Ovary (tissue), 9 donors: ENCODE measurements around the gene PRPF40B. TPM values are rescaled to one million over a fixed set of nuclear protein-coding genes. Genes with fewer than 3 reads are reported as not detected.
A peak's percentile ranks its signal among the peaks of the same experiment; 100 is the strongest.

Experiments
- DNase-seq, 5 donors: peaks; one replicate each; pipeline ENCODE4 v3.0.0-alpha.2; 2019 to 2020
- H3K27ac ChIP-seq, 2 donors: fragments of 200-600 bp; one replicate each; pipeline versions ENCODE4 v1.5.1 to v1.8.0; 2019 to 2022
- H3K27me3 ChIP-seq: fragments of 200-600 bp; one replicate; pipeline ENCODE4 v1.8.0; 2022
- H3K36me3 ChIP-seq: fragments of 200-600 bp; sonication (generic); one replicate; pipeline ENCODE4 v1.5.1; 2019
- H3K4me1 ChIP-seq: one replicate; pipeline ENCODE4 v1.8.1; 2013; ENCODE audit warnings: mild to moderate bottlenecking, moderate library complexity; ENCODE audit not compliant: insufficient read depth
- H3K4me3 ChIP-seq: fragments of 200-600 bp; sonication (generic); one replicate; pipeline ENCODE4 v1.5.1; 2017
- H3K9me3 ChIP-seq, 2 donors: fragments of 200-600 bp in 1 of 2; sonication (generic) in 1 of 2; one replicate each; pipeline versions ENCODE4 v1.5.1 to v1.8.1; 2013 to 2019; ENCODE audit warnings: mild to moderate bottlenecking in 1 of 2, moderate library complexity in 1 of 2
- EP300 ChIP-seq: sonication (generic); formaldehyde crosslinking; IDR thresholded peaks from one replicate; pipeline ENCODE4 v1.6.1; 2017; ENCODE audit warnings: antibody characterized with exemption
- POLR2A ChIP-seq: fragments of 450-650 bp; IDR thresholded peaks from one replicate; pipeline ENCODE4 v1.6.1; 2017; ENCODE audit warnings: antibody characterized with exemption, mild to moderate bottlenecking, moderate library complexity
- WGBS, 3 donors: extraction: QIAGEN DNeasy Blood & Tissue Kit in 1 of 3; methylation state at CpG; one replicate each; pipeline versions ENCODE4 v1.1.5 to v1.1.7; 2013 to 2017; 5-methylcytosine and 5-hydroxymethylcytosine counted together
- intact Hi-C, 4 donors: fragments of 100-400 bp; cut with DNase I; formaldehyde crosslinking; loops; one replicate each; pipeline versions ENCODE4 v1.11.0 to v1.15.1; 2022 to 2023
- polyA plus RNA-seq, 2 donors: library from polyadenylated mRNA; stranded (reverse); fragments of 200-250 nt in 1 of 2; fragments of 350-450 nt in 1 of 2; fragmentation: Illumina TruSeq in 1 of 2; extraction: RNeasy Lipid Tissue Mini Kit (QIAGEN cat#74804) in 1 of 2; gene quantifications; one replicate each; pipeline ENCODE4 v1.2.3, GENCODE V29; 2013 to 2014
- total RNA-seq, 7 donors: library from RNA; depleted of rRNA in 2 of 7; stranded (reverse); fragments of >200 nt in 2 of 7; fragmentation: NEBNext Ultra II Directional in 3 of 7; extraction: Animal tissue kit (Norgen Biotek cat#: 25700) in 3 of 7; gene quantifications; one replicate each; pipeline versions ENCODE4 v1.1.0 to v1.2.4, GENCODE V29; 2016 to 2023
- TF ChIP-seq, protein P1 (sequence below), 3 donors: fragments of 450-650 bp in 2 of 3; fragments of 200-600 bp in 1 of 3; IDR thresholded peaks; one replicate each; pipeline versions ENCODE4 v1.5.1 to v1.8.0; 2016 to 2022; ENCODE audit warnings: antibody characterized with exemption in 3 of 3, mild to moderate bottlenecking in 1 of 3
- donor health status: DM: no; HTN: no; CAD: no; lungs with moderate emphysema.
- donor health status: DM: no; HTN: no; CAD: no.
- donor health status: Bipolar disorder and iron deficiency.
- donor health status: DM: yes; HTN: yes; CAD: no.
- donor health status: DM: no; HTN: no; CAD: no.
- donor health status: DM: yes; HTN: yes; CAD: no.

PRPF40B gene
- total and polyA plus RNA-seq, 9 donors, result 13.4 to 72.6 (median 33.8) TPM

DNA sequence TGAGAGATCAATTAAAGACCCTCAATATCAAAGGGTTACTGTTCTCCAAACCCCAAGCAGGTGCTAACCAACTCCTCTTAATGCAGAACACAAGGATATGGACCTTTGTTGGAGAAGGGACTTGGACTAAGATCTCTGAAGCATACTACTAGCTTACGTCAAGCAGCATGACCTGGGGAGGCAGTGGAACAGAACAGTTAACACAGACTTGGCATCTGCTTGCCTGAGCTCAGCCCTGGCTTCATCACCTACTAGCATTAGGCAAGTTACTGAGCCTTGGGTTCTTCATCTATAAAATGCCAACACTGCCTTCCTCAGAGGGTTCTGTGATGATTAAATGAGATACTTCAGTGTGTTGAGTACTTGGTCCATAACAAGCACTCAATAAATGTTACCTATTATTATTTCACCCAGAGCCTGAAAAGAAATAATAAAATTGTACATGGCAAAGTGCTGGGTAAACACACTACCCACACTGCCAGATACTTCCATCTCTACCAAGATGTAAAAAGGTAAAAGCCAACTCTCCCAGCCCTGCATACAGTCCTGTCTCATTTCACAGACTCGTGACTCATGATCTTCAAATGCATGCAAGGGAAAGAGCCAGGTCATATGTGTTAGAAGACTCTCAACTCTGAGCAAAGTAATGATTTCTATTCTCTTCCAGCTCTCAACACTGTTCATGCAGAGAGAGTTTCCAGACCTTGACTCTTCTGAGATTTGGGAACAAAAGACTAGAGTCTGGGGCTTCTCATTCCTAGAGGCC, 44.1 kb downstream of the PRPF40B start:
- no peak overlapping the region for H3K4me3 ChIP-seq
- intact Hi-C loops, result no loop called here
- WGBS, 3 donors, result 86 to 98% (median 92%) methylated on average over 2 of the region's 2 CpGs
- peak in 1 of 5 donors; percentile 12 for DNase-seq
- no peaks in the 10 kb centered on the region for H3K9me3 ChIP-seq
- H3K4me1 ChIP-seq, result peaks cover 36% of the 10 kb centered on the region
- H3K36me3 ChIP-seq, result no peaks in the 10 kb centered on the region
- TF ChIP-seq, protein P1, sequence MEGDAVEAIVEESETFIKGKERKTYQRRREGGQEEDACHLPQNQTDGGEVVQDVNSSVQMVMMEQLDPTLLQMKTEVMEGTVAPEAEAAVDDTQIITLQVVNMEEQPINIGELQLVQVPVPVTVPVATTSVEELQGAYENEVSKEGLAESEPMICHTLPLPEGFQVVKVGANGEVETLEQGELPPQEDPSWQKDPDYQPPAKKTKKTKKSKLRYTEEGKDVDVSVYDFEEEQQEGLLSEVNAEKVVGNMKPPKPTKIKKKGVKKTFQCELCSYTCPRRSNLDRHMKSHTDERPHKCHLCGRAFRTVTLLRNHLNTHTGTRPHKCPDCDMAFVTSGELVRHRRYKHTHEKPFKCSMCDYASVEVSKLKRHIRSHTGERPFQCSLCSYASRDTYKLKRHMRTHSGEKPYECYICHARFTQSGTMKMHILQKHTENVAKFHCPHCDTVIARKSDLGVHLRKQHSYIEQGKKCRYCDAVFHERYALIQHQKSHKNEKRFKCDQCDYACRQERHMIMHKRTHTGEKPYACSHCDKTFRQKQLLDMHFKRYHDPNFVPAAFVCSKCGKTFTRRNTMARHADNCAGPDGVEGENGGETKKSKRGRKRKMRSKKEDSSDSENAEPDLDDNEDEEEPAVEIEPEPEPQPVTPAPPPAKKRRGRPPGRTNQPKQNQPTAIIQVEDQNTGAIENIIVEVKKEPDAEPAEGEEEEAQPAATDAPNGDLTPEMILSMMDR (IDR thresholded peaks at IDR 0.05), result no peak
- TF ChIP-seq EP300 (no peak), POLR2A (no peak)
- H3K27me3 ChIP-seq, result no peaks in the 10 kb centered on the region
- H3K27ac ChIP-seq, result no peak overlapping the region

DNA sequence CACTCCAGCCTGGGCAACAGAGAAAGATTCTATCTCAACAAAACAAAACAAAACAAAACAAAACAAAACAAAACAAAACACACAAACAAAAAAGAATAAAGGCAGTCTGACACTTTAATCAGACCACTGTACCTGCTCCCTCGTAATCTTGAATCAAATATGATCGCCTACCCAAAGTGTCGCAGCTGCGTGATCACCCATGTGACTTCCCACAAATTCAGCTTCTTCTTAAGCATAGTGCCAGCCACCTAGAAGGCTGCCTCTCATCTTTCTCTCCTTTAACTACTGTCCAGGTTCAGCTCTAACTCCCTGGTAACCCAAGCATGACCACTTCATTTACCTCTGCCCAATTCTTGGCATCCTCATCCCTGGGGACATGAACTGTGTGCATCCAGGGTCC, 46.4 kb downstream of the PRPF40B start:
- H3K4me1 ChIP-seq, result peaks cover 42% of the 10 kb centered on the region
- H3K27ac ChIP-seq, result peak overlapping the region in 1 of 2 donors; percentile 97
- intact Hi-C loops, result loop anchor here in 2 of 4 donors (5.0 kb wide), 1 partner anchor 38 kb away; the partner anchor contains the start of gene FMNL3 (in 2 of the 2)
- no peak overlapping the region for H3K4me3 ChIP-seq
- H3K9me3 ChIP-seq, result no peaks in the 10 kb centered on the region
- TF ChIP-seq EP300 (no peak), POLR2A (no peak)
- TF ChIP-seq, protein P1 (IDR thresholded peaks at IDR 0.05), result no peak
- no peak for DNase-seq
- H3K27me3 ChIP-seq, result no peaks in the 10 kb centered on the region
- no peaks in the 10 kb centered on the region for H3K36me3 ChIP-seq
- 96 to 97% (median 97%) methylated on average over 4 of the region's 4 CpGs for WGBS, 3 donors

DNA sequence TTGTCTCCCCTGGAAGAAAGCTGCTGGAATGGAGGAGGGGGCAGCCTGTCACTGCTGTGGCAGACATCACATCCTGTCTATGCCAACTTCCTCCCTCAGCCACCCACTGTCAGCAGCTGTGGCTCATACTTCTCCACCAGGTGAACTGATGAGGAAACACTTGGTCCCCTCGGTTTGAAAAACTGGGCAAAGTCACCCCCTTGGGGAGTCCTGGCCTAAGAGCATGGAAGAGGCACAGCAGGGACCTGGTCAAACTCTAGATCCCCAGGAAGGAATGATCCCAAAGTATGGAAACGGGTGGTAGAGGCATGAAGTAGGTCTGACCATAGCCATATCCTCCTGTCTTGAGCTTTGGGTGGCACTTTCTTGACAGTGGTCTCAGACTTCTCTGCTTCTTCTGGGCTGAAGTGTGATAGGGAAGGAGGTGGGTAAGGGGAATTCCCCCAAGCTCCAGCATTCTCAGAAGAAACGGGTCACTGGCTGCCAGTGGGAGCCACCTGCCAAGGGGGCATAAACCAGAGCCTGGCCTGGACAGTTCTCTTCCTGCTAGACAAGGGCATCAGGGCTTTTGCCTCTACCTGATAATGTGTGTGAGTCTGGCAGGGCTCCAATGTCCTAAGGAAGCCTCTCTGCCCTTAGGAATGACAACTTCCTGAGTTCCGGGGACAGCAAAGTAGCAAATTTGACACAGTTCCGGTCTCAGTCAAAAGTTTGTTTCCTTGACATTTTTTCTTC, 47.8 kb downstream of the PRPF40B start:
- peak in 3 of 5 donors; percentile 35 to 48 (median 41) for DNase-seq
- intact Hi-C loops, result loop anchor here in 2 of 4 donors (5.0 kb wide), 1 partner anchor 36 kb away; the partner anchor contains the start of gene FMNL3 (in 2 of the 2)
- 64 to 72% (median 68%) methylated on average over 5 of the region's 5 CpGs for WGBS, 3 donors
- Histone ChIP-seq H3K27ac (peak overlapping the region; percentile 91 to 97), H3K4me1 (peaks cover 50% of the 10 kb centered on the region), H3K36me3 (no peaks in the 10 kb centered on the region), H3K4me3 (no peak overlapping the region), H3K9me3 (no peaks in the 10 kb centered on the region), H3K27me3 (no peaks in the 10 kb centered on the region)
- TF ChIP-seq EP300, result no peak
- TF ChIP-seq, protein P1 (IDR thresholded peaks at IDR 0.05), result no peak
- TF ChIP-seq POLR2A, result no peak

DNA sequence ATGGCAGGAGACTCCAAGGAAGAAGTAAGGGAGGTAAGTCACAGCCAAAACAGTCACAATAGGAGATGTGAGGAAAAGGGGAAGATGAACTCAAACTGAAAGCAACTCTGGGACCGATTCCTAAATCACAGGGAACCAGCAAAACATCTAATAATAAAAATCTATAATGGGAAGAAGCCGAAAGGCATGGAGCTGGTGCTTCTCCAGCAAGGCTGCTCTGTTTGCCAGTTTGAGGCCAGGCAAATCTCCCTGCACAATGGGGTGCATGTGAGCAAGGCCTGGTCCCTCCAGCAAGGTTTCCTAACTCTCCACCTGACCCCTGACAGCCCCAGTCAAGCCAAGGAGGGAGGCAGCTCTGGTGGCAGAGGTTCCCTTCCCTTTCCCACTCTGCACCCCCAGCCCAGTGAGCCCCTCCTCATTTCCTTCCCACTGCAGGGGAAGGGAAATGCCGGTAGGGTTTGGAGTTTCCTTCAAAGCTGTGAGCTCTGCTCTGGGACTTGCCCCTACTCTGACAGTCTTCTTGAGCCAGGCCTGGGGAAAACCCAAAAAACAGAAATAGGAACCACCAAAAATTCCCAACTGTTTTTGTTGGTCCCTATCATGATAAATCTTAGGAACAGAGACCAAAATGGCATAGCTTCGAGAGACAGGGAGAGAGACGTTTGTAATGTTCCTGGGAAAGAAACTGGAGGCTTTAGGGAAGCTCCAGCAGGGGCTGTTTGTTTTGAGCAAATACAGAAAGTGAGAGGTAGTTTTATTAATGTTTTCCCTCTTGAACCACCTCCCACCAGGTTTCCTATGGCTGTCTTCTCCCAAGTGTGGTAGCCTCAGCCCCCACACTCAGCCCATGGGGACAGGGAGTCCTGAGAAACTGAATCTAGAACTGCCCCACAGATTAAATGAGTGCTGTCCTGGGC, 49.2 kb downstream of the PRPF40B start:
- DNase-seq, result peak in 1 of 5 donors; percentile 42
- TF ChIP-seq, protein P1 (IDR thresholded peaks at IDR 0.05), result no peak
- no peak for TF ChIP-seq POLR2A
- TF ChIP-seq EP300, result no peak
- WGBS, 3 donors, result 13% methylated on average over 5 of the region's 5 CpGs
- Histone ChIP-seq H3K27me3 (no peaks in the 10 kb centered on the region), H3K4me3 (no peak overlapping the region), H3K36me3 (no peaks in the 10 kb centered on the region), H3K27ac (peak overlapping the region; percentile 91 to 97), H3K4me1 (peaks cover 50% of the 10 kb centered on the region), H3K9me3 (no peaks in the 10 kb centered on the region)
- intact Hi-C loops, result loop anchor here in 3 of 4 donors (1.0 to 5.0 kb wide), 2 partner anchors 35 kb away; partner anchors contain the start of gene FMNL3 (in 3 of the 3)
